Esophagus muscularis mucosa (tissue), 4 donors: ENCODE measurements around the gene CFAP70.

Source experiments
- EP300 ChIP-seq: sonication (generic); formaldehyde crosslinking; IDR thresholded peaks from one replicate; pipeline ENCODE4 v1.6.1; 2017; ENCODE audit warnings: antibody characterized with exemption
- POLR2A ChIP-seq: fragments of 450-650 bp; IDR thresholded peaks from one replicate; pipeline ENCODE4 v1.6.1; 2017; ENCODE audit warnings: antibody characterized with exemption, moderate library complexity, mild to moderate bottlenecking, low read depth
- POLR2AphosphoS5 ChIP-seq, 2 donors: sonication (generic); formaldehyde crosslinking; IDR thresholded peaks; one replicate each; pipeline ENCODE4 v1.6.1; 2017; ENCODE audit warnings: antibody characterized with exemption in 2 of 2
- TF ChIP-seq, protein P1 (sequence below), 3 experiments: fragments of 200-600 bp in 2 of 3; fragments of 450-650 bp in 1 of 3; sonication (generic) in 2 of 3; IDR thresholded peaks; one replicate each; pipeline ENCODE4 v1.5.1; 2017 to 2019; ENCODE audit warnings: antibody characterized with exemption in 3 of 3, mild to moderate bottlenecking in 2 of 3, moderate library complexity in 1 of 3

DNA sequence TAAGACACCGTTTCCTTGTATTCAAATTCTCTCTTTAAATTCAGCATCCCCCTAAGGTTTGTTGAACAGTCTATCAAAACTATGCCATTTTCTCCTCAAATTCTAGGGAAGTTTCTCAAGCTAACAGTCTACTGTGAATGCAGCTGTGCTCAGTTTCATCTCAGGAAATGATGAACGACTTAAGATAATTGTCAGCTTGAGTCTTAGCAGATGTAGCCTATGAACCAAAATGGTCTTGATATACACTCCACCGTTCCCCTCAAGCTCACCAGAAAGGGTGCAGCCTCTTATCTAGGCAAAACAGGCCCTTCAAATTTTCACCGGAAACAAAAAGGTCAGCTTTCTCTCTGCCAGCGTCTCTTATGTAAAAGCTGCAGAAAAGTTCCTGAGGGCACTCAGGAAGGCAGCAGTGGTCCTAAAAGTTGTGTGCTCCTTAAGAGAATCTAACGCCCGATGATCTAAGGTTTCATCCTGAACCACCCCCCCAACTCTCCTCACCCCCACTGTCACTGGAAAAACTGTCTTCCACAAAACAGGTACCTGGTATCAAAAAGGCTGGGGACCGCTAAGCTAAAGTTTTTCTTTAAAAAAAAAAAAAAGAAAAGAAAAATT, 113.7 kb downstream of the CFAP70 start:
- TF ChIP-seq POLR2A (no peak), POLR2AphosphoS5 (IDR thresholded peaks at IDR 0.05) (no peak), EP300 (no peak)
- TF ChIP-seq, protein P1, sequence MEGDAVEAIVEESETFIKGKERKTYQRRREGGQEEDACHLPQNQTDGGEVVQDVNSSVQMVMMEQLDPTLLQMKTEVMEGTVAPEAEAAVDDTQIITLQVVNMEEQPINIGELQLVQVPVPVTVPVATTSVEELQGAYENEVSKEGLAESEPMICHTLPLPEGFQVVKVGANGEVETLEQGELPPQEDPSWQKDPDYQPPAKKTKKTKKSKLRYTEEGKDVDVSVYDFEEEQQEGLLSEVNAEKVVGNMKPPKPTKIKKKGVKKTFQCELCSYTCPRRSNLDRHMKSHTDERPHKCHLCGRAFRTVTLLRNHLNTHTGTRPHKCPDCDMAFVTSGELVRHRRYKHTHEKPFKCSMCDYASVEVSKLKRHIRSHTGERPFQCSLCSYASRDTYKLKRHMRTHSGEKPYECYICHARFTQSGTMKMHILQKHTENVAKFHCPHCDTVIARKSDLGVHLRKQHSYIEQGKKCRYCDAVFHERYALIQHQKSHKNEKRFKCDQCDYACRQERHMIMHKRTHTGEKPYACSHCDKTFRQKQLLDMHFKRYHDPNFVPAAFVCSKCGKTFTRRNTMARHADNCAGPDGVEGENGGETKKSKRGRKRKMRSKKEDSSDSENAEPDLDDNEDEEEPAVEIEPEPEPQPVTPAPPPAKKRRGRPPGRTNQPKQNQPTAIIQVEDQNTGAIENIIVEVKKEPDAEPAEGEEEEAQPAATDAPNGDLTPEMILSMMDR (IDR thresholded peaks at IDR 0.05) = no peak
